HG03521 (cell line): ENCODE measurements around the gene OPTC.
"Not testable (repeated sequence)": the region's sequence is repeated elsewhere in the genome, so short reads cannot be mapped to it uniquely, and the experiment has no call there.

Experiments used
- ATAC-seq: cut with Tn5 transposase; IDR thresholded peaks from one replicate; pipeline ENCODE4 v1.9.1; 2021; ENCODE audit warnings: mild to moderate bottlenecking, moderate library complexity; ENCODE audit not compliant: unreplicated experiment

The OPTC gene

DNA sequence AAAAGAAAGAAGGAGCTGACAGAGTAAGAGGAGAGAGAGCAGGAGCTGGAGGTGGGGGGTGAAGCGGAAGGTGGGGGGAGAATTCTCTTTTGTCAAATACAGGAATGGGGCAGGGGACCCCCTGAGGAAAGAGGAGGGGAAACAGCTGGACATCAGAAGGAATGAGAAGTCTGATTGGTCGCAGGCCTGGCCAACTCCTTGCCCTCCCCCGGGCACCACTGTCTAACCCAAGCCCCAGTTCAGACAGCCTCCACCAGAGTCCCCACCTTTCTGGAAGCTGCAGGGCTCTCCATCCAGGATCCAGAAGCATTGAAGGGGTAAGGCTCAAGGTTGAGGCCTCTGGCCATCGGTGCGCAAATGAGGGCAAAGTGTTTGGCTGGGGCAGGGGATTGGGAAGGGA is at the start of gene OPTC:
Gene OPTC, plus strand, starts transcription at position 253 of the 400 bp plus-strand sequence. CDS start 1,853 bp downstream, outside the sequence.
- no peak for ATAC-seq

DNA sequence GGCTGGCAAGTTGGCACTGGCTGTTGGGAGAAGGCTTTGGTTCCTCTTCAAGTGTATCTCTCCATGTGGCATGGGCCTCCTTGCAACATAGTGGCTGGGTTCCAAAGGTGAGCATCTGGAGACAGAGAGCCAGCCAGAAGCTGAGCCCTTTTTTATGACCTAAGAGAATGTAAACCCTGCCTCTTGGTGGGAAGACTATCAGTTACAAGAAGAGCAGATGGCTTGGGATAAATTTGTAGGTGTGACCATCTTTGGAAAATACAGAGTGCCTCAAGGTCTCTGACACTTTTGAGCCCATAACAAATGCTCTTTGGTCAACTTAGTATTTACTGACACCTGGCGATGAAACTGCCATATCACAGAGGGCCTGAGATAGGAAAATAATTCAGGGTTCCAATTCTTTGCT is 49.8 kb upstream of the OPTC start:
- no peak for ATAC-seq

GRCh38 chr1:203447151-203447550 is 46.8 kb upstream of the OPTC start:
- ATAC-seq, result no peak

- not testable (repeated sequence) for ATAC-seq
Observed at GRCh38 chr1:203447598-203447997, 46.4 kb upstream of the OPTC start.

DNA sequence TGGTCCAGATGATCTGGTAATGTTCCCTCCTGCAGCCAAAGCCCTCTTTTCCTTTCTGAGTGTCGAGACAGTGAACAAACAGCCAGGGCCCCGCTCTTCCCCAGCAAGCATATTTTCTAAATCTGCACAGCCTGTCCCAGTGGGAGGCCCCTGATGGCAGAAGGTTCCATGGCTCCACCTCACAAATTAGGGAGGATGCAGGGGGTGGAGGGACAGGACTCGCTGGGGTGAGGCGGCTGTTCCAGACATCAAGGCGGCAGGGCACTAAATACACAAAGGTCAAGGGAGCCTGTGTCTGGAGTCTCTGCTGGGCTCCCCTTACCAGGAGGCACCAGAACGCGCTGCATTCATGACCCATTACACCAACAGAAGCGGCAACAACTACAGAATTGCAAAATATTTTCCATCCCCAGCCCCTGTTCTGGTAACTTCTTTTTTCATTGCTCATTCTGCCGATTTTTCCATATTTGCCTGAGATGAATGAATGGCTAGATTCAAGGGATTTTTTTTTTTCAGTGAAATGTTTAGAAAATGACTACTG is 45.4 kb upstream of the OPTC start:
- ATAC-seq, result no peak

GRCh38 chr1:203450001-203450400 is 44.0 kb upstream of the OPTC start:
- ATAC-seq, result no peak

DNA sequence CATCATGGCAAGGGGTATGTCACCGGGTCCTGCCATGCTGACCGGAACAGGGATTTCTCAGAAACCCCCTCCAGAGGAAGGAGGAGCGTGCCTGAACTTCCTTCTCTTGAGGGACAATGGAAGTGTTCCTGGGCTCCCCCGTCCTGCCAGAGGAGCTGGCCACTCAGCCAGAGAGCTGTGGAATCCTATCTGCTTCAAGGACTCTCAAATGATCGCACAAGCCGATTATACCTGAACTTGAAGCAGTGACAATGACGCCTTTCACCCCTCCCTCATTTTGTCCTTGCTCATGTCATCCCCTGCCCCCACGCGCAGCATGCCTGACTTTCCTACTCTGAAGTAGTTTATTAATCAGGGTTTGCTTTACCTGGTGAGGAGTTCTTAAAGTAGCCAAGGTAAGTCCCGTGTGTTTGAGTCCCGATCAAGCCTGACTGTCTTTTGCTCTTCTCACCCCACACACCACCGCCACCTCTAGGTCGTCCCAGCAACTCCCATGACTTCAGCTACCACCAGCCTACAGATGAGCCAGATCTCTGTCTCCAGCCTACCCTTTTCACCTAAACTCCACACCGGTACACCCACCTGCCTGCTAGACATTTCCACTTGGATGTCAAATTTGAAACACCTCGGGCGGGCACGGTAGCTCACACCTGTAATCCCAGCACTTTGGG is 43.3 kb upstream of the OPTC start:
- no peak for ATAC-seq

DNA sequence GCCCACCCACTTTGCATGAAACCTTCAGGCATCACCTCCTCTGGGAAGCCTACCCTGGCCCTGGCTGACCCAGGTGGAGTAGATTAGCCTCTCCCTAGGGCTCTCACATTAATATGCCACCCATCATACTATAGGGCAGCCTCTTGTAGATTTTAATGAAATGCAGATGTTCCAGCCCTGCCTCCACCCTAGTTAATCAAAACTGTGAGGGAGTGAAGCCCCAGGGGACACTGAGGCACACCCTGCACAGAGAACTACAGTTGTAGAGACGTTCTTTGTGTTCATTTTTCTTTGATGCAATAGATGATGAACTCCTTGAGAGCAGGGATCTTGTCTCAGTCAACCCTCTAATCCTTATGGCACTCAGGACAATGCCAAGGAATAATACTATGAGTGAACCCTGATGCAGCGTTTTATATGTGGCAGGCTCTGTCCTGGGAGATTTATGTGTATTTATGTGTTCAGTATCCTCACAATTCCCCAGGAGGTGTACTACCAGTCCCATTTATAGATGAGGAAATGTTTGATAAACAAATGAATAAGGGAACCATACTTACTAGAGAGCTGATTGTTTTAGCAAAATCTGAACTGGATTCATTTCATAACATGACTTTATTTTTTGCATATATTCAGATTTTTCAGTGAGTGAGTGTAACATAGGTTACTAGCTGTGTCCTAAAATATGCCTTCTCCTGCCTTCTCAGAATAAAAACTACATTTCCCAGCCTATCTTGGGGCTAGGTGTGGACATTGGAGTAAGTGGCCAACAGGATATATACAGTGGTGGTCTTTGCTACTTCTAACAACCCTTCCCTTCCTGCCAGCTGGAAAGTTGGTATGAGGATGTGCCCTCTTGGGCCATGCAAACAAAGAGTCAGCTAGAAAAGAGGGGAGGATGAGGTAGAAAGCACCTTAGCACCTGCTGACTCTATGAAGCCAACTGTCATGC is 41.8 kb upstream of the OPTC start:
- ATAC-seq, result no peak

DNA sequence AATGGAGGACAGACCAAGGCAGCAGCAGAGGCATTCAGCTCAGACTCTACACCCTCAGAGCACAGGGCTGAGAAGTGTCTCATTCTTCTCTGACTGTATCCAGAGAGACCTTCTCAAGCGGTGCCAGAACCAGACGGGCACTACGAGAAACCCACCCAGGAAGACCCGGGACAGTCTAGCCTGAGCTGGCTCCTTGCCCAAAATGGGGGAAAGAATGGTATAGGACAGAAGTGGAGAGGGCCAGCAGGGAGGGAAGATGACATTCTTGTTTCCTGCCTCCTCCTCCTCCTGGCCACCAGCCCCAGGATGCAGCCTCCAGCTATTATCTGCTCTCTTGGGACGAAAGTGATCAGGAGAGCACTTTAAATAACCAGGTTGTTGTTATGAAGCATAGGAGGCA is 40.9 kb upstream of the OPTC start:
- ATAC-seq, result no peak

DNA sequence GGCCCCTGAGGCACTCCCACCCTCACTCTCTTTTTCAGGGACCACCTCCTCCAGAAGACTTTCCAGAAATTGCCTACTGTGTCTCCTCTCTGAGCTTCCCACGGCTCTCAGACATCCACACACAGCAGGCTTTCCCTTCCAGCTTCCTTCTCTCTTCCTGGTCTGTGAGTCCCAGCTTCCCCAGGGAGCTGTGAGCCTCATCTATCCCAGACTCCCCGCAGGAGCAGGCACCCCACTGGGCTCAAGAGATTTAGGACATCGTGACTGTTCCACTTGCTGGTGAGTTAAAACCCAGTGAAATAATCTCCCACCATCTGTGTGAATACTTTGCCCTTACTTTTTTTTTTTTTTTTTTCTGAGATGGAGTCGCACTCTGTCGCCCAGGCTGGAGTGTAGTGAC is 40.3 kb upstream of the OPTC start:
- ATAC-seq, result no peak

GRCh38 chr1:203454986-203455471 is 38.9 kb upstream of the OPTC start:
- no peak for ATAC-seq

DNA sequence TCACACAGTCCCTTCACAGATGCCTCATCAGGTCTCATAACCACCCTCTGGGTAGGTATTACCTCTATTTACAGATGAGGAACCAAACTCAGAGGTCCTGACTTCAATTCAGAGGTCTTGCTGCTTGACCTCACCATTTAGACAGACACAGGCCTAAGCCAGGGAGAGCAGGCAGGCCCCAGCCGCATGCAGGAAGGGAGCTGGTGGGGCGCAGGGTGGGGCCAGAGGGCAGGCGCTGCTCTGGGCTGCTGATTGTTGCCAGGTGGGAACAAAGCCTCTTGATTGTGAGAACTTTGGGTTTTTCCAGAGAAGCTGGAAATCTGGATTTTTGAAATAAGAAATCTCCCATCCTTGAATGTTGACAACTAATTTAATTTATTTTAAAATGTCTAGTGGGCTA is 38.2 kb upstream of the OPTC start:
- no peak for ATAC-seq

DNA sequence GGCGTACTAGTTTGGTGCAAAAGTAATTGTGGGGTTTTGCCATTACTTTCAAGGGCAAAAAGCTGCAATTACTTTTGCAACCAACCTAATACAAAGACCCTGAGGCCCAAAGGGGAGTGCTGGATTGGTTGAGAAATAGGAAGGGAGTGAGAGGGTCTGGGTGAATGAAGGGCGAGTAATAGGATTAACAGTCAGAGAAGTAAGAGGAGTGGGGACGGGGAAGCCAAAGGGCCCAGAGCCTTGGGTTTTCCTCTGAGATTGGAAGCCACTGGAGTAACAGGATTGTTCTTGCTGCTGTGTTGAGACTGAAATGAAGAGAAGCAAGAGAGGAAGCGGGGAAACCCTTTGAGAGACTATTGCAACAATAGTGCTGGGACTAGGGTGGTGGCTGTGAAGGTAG is 37.4 kb upstream of the OPTC start:
- no peak for ATAC-seq

GRCh38 chr1:203458078-203458477 is 35.9 kb upstream of the OPTC start:
- no peak for ATAC-seq

GRCh38 chr1:203459671-203460201 is 34.2 kb upstream of the OPTC start:
- ATAC-seq, result no peak

DNA sequence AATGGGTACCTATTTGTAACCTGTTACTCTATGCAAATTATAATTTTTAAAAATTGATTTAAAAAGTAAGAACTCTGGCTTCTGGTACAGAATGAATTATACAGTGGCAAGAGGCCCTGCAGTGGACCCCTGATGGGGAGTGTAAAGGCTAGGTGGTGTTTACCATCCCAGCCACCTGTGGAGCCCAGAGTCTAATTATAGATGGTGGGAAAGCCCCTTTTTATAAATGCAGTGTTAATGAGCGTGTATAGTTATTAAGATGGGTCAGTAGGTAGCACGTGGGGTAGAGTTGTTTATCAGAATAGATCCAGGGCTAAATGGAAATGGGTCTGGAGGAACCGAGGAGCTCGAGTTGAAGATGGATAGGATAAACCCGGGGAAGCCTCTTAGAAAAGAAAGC is 32.2 kb upstream of the OPTC start:
- ATAC-seq, result no peak

DNA sequence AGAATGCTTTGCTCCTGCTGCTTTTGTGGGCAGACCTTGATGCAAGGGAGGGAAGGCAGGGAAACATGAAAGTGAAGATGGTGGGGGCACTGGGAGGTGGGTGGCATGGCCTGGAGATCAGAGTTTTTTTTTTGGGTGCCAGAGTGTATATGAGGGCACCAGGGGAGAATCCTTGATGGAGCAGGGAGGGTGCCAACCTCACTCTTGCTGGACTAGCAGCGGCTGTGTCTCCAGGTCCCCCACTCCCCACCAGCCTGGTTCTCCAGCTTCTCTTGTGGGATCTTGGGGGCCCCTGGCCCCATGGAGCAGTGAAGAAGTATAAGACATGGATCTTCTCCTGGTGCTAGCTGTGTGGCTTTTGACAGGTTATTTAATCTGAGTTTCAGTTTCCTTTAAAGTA is 31.8 kb upstream of the OPTC start:
- no peak for ATAC-seq

DNA sequence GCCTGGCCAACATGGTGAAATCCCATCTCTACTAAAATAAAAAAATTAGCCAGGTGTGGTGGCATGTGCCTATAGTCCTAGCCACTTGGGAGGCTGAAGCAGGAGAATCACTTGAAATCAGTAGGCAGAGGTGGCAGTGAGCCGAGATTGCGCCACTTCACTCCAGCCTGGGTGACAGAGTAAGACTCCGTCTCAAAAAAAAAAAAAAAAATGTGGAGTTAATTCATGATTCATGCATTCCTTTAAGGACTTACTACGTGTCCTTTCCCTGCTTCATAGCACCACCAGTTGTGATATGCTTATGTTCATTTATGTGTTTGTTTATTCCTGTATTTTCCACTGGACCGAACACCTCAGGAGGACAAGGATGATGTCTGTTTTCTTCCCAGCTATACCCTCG is 31.1 kb upstream of the OPTC start:
- ATAC-seq, result no peak

DNA sequence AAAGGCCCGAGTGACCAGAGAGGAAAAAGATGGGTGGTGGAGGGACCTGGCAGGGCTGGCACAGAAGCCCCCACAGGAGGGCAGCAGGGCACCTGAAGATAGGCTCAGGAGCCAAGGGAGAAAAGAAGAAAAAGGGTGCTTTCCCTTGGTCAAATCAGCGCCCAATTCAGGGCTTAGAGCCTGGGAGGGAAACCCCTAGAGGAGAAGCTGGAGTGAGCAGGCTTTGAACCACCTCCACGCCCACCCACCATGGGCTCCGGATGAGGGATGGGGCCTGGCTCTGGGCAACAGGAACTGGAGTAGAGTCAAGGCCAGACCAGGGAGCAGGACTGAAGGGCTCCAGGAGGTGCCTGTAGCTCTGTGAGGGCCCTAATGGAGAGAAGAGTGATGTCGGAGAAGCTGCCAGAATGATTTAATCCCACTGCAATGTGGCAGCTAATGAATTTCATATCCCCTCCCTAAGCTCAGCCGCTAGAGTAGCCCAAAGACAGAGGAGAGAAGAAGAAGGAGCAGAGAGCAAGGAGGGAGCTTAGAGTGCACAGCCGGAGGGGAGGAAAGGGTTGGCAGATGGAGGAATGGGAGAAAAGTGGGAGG is 30.4 kb upstream of the OPTC start:
- ATAC-seq, result no peak

DNA sequence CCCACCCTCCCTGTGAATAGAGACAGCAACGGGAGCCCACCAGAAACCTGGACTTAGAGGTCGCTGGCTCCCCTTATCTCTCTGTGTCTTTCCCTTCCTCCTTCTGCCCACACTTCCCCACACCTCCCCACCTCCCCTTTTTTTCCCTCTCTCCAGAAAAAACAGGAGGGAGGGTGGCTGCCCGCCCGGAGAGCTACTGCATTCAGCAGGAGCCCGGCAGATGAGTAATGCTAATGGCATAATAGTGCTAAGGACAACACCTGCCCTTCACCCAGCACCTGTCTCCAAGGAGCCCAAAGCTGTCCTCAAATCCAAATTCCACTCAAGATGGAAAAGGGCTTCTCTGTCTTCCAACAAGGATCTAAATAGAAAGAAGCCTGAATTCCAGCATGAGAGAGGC is 29.7 kb upstream of the OPTC start:
- no peak for ATAC-seq

- ATAC-seq, result no peak
Observed at GRCh38 chr1:203464743-203465142, 29.2 kb upstream of the OPTC start.
